GM23338 (cell line): ENCODE data around the gene SCPEP1. TPM values are rescaled to one million over a fixed set of nuclear protein-coding genes. Genes with fewer than 3 reads are reported as not detected.

Source experiments
- ATAC-seq: fragments of 200-7000 bp; cut with Tn5 transposase; 3 replicates; pipeline ENCODE4 v1.9.1; 2020
- DNase-seq: peaks from one replicate; pipeline ENCODE4 v3.0.0-alpha.2; 2015; ENCODE audit warnings: low spot score
- H2AFZ ChIP-seq: fragments of 200-600 bp; sonication (generic); 2 replicates; pipeline ENCODE4 v1.8.0; 2016; ENCODE audit warnings: antibody characterized with exemption, mild to moderate bottlenecking, moderate library complexity
- H3F3A ChIP-seq: fragments of 200-600 bp; sonication (generic); replicated peaks from 2 replicates; pipeline ENCODE4 v1.8.0; 2017; ENCODE audit warnings: antibody characterized with exemption, mixed run types, low read depth
- H3K27ac ChIP-seq: fragments of 200-600 bp; sonication (generic); 2 replicates; pipeline ENCODE4 v1.6.1; 2016; ENCODE audit warnings: low read depth
- H3K27me3 ChIP-seq: fragments of 200-600 bp; sonication (generic); 2 replicates; pipeline ENCODE4 v1.8.0; 2016; ENCODE audit warnings: mild to moderate bottlenecking, mixed run types, moderate library complexity; ENCODE audit not compliant: insufficient read depth
- H3K36me3 ChIP-seq: fragments of 200-600 bp; sonication (generic); 2 replicates; pipeline ENCODE4 v1.8.0; 2016; ENCODE audit warnings: mild to moderate bottlenecking; ENCODE audit not compliant: insufficient read depth
- H3K4me1 ChIP-seq: fragments of 200-600 bp; sonication (generic); 2 replicates; pipeline ENCODE4 v1.8.0; 2016; ENCODE audit warnings: mild to moderate bottlenecking, moderate library complexity; ENCODE audit not compliant: insufficient read depth
- H3K4me2 ChIP-seq: fragments of 200-600 bp; sonication (generic); 2 replicates; pipeline ENCODE4 v1.7.1; 2017; ENCODE audit warnings: mixed run types
- H3K4me3 ChIP-seq: fragments of 200-600 bp; sonication (generic); 2 replicates; pipeline ENCODE4 v1.6.1; 2016; ENCODE audit warnings: mixed run types
- H3K79me2 ChIP-seq: fragments of 200-600 bp; sonication (generic); replicated peaks from 2 replicates; pipeline ENCODE4 v1.8.0; 2017; ENCODE audit warnings: mild to moderate bottlenecking; ENCODE audit not compliant: insufficient read depth
- H3K9me2 ChIP-seq: fragments of 200-600 bp; sonication (generic); 2 replicates; pipeline ENCODE4 v1.8.0; 2017; ENCODE audit not compliant: insufficient read depth
- H4K20me1 ChIP-seq: fragments of 200-600 bp; sonication (generic); replicated peaks from 2 replicates; pipeline ENCODE4 v1.8.0; 2017; ENCODE audit warnings: mild to moderate bottlenecking; ENCODE audit not compliant: insufficient read depth
- H3K27ac Mint-ChIP-seq: 2 replicates; pipeline ENCODE4 v1.8.0; 2020; ENCODE audit warnings: inconsistent platforms, mild to moderate bottlenecking, moderate library complexity, mixed read lengths
- H3K27me3 Mint-ChIP-seq: 3 replicates; pipeline ENCODE4 v1.8.0; 2022; ENCODE audit warnings: low read depth, mild to moderate bottlenecking, moderate library complexity, mixed read lengths, inconsistent platforms; ENCODE audit not compliant: insufficient read depth, poor library complexity
- H3K36me3 Mint-ChIP-seq: 3 replicates; pipeline ENCODE4 v1.8.0; 2021; ENCODE audit warnings: low read depth, mild to moderate bottlenecking, inconsistent platforms, moderate library complexity, mixed read lengths
- H3K4me1 Mint-ChIP-seq: 3 replicates; pipeline ENCODE4 v1.8.0; 2020; ENCODE audit warnings: mild to moderate bottlenecking, inconsistent platforms, mixed read lengths
- H3K4me3 Mint-ChIP-seq: 3 replicates; pipeline ENCODE4 v1.8.0; 2021; ENCODE audit warnings: moderate library complexity, mild to moderate bottlenecking, inconsistent platforms, mixed read lengths
- H3K9me3 Mint-ChIP-seq: 3 replicates; pipeline ENCODE4 v1.8.0; 2020; ENCODE audit warnings: moderate library complexity, mild to moderate bottlenecking, inconsistent platforms, mixed read lengths
- CREB1 ChIP-seq: fragments of 250-450 bp; sonication (Bioruptor Pico); IDR thresholded peaks from 2 replicates; pipeline ENCODE4 v1.5.0; 2020; ENCODE audit warnings: low read depth, mild to moderate bottlenecking, moderate library complexity
- EZH2 ChIP-seq: fragments of 200-600 bp; sonication (generic); IDR thresholded peaks from one replicate; pipeline ENCODE4 v1.8.0; 2017; ENCODE audit warnings: antibody characterized with exemption, mild to moderate bottlenecking, low read depth; ENCODE audit not compliant: unreplicated experiment
- EZH2phosphoT487 ChIP-seq: fragments of 200-600 bp; sonication (generic); IDR thresholded peaks from one replicate; pipeline ENCODE4 v1.8.1; 2018; ENCODE audit warnings: antibody characterized with exemption; ENCODE audit not compliant: unreplicated experiment
- JUNB ChIP-seq: IDR thresholded peaks from one replicate; pipeline ENCODE4 v1.6.1; 2016; ENCODE audit warnings: antibody characterized with exemption; ENCODE audit not compliant: unreplicated experiment
- NANOG ChIP-seq: IDR thresholded peaks from 2 replicates; pipeline ENCODE4 v1.6.1; 2016; ENCODE audit warnings: antibody characterized with exemption, borderline replicate concordance
- POLR2AphosphoS5 ChIP-seq: IDR thresholded peaks from 2 replicates; pipeline ENCODE4 v1.6.1; 2016; ENCODE audit warnings: antibody characterized with exemption, low read depth
- STAT1 ChIP-seq: IDR thresholded peaks from one replicate; pipeline ENCODE4 v1.6.1; 2016; ENCODE audit warnings: antibody characterized with exemption; ENCODE audit not compliant: unreplicated experiment
- ZNF114 ChIP-seq: fragments of 250-450 bp; sonication (Bioruptor Pico); IDR thresholded peaks from 2 replicates; pipeline ENCODE4 v1.5.0; 2020; ENCODE audit warnings: mild to moderate bottlenecking, moderate library complexity
- ZNF331 ChIP-seq: fragments of 250-450 bp; sonication (Bioruptor Pico); IDR thresholded peaks from 2 replicates; pipeline ENCODE4 v1.5.0; 2020; ENCODE audit warnings: low read depth, mild to moderate bottlenecking, moderate library complexity
- ZNF462 ChIP-seq: fragments of 250-450 bp; sonication (Bioruptor Pico); IDR thresholded peaks from 2 replicates; pipeline ENCODE4 v1.5.0; 2020; ENCODE audit warnings: mild to moderate bottlenecking, moderate library complexity
- polyA plus RNA-seq: library from polyadenylated mRNA; unstranded; fragments of >200 nt; fragmentation: Nextera tagmentation; extraction: Ambion mirVana; gene quantifications from 2 replicates; pipeline ENCODE4 v1.2.1, GENCODE V29; 2016
- total RNA-seq: library from RNA; depleted of rRNA; stranded (reverse); fragments of >200 nt; shearing (Covaris generic); gene quantifications from 2 replicates; pipeline ENCODE4 v1.2.3, GENCODE V29; 2014
- TF ChIP-seq, protein P1 (sequence below): IDR thresholded peaks from 2 replicates; pipeline ENCODE4 v1.6.1; 2016; ENCODE audit warnings: antibody characterized with exemption
- TF ChIP-seq, protein P2 (sequence below), 2 experiments: fragments of 200-600 bp in 1 of 2; sonication (generic) in 1 of 2; conservative IDR thresholded peaks; 2 replicates each; pipeline versions ENCODE4 v1.5.1 to v1.6.1; 2016 to 2017; ENCODE audit warnings: antibody characterized with exemption in 2 of 2, low read depth in 2 of 2, mild to moderate bottlenecking in 2 of 2, moderate library complexity in 1 of 2
- TF ChIP-seq, protein P3 (sequence below): IDR thresholded peaks from one replicate; pipeline ENCODE4 v1.6.1; 2018; ENCODE audit warnings: antibody characterized with exemption; ENCODE audit not compliant: unreplicated experiment

The SCPEP1 gene
- total and polyA plus RNA-seq, 2 experiments from 2014 or later = 46.6 to 52.1 TPM

GRCh38 chr17:56997313-56997712, 19.4 kb downstream of the SCPEP1 start:
- ATAC-seq = no peak
- Histone ChIP-seq H3K4me3 (no peak overlapping the region), H3F3A (no peaks in the 10 kb centered on the region), H3K4me2 (no peak overlapping the region), H3K79me2 (no peaks in the 10 kb centered on the region), H3K27me3 (no peaks in the 10 kb centered on the region), H3K27ac (no peak overlapping the region), H4K20me1 (no peaks in the 10 kb centered on the region), H2AFZ (no peak overlapping the region), H3K9me2 (no peaks in the 10 kb centered on the region), H3K4me1 (no peaks in the 10 kb centered on the region), H3K36me3 (0 out of 2 replicates have a peak, but pooled peaks cover 4% of the 10 kb centered on the region)
- DNase-seq = no peak
- Mint-ChIP-seq H3K4me3 (no peak overlapping the region), H3K4me1 (no peaks in the 10 kb centered on the region), H3K27me3 (peaks cover 3% of the 10 kb centered on the region), H3K27ac (no peak overlapping the region), H3K9me3 (no peaks in the 10 kb centered on the region), H3K36me3 (peaks cover 13% of the 10 kb centered on the region; the same call in 2 of the 3 replicates)
- TF ChIP-seq CREB1 (no peak), JUNB (no peak), NANOG (no peak), ZNF462 (CRISPR knock-in tag) (no peak), EZH2phosphoT487 (no peak), EZH2 (no peak), ZNF114 (CRISPR knock-in tag) (no peak), ZNF331 (CRISPR knock-in tag) (no peak), STAT1 (no peak), POLR2AphosphoS5 (no peak)
- TF ChIP-seq, protein P1, sequence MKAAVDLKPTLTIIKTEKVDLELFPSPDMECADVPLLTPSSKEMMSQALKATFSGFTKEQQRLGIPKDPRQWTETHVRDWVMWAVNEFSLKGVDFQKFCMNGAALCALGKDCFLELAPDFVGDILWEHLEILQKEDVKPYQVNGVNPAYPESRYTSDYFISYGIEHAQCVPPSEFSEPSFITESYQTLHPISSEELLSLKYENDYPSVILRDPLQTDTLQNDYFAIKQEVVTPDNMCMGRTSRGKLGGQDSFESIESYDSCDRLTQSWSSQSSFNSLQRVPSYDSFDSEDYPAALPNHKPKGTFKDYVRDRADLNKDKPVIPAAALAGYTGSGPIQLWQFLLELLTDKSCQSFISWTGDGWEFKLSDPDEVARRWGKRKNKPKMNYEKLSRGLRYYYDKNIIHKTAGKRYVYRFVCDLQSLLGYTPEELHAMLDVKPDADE = no peak
- TF ChIP-seq, protein P2, sequence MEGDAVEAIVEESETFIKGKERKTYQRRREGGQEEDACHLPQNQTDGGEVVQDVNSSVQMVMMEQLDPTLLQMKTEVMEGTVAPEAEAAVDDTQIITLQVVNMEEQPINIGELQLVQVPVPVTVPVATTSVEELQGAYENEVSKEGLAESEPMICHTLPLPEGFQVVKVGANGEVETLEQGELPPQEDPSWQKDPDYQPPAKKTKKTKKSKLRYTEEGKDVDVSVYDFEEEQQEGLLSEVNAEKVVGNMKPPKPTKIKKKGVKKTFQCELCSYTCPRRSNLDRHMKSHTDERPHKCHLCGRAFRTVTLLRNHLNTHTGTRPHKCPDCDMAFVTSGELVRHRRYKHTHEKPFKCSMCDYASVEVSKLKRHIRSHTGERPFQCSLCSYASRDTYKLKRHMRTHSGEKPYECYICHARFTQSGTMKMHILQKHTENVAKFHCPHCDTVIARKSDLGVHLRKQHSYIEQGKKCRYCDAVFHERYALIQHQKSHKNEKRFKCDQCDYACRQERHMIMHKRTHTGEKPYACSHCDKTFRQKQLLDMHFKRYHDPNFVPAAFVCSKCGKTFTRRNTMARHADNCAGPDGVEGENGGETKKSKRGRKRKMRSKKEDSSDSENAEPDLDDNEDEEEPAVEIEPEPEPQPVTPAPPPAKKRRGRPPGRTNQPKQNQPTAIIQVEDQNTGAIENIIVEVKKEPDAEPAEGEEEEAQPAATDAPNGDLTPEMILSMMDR (conservative IDR thresholded peaks at IDR 0.05; ENCODE audit: low read depth in 2 of 2) = no peak
- TF ChIP-seq, protein P3, sequence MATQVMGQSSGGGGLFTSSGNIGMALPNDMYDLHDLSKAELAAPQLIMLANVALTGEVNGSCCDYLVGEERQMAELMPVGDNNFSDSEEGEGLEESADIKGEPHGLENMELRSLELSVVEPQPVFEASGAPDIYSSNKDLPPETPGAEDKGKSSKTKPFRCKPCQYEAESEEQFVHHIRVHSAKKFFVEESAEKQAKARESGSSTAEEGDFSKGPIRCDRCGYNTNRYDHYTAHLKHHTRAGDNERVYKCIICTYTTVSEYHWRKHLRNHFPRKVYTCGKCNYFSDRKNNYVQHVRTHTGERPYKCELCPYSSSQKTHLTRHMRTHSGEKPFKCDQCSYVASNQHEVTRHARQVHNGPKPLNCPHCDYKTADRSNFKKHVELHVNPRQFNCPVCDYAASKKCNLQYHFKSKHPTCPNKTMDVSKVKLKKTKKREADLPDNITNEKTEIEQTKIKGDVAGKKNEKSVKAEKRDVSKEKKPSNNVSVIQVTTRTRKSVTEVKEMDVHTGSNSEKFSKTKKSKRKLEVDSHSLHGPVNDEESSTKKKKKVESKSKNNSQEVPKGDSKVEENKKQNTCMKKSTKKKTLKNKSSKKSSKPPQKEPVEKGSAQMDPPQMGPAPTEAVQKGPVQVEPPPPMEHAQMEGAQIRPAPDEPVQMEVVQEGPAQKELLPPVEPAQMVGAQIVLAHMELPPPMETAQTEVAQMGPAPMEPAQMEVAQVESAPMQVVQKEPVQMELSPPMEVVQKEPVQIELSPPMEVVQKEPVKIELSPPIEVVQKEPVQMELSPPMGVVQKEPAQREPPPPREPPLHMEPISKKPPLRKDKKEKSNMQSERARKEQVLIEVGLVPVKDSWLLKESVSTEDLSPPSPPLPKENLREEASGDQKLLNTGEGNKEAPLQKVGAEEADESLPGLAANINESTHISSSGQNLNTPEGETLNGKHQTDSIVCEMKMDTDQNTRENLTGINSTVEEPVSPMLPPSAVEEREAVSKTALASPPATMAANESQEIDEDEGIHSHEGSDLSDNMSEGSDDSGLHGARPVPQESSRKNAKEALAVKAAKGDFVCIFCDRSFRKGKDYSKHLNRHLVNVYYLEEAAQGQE = no peak
